KMS-11 (cell line): Measurements from ENCODE around the gene RGSL1.

Source experiments
- H2AFZ ChIP-seq: fragments of 200-600 bp; sonication (generic); 2 replicates; pipeline ENCODE4 v1.6.1; 2016; ENCODE audit warnings: antibody characterized with exemption, mixed run types, low read depth
- H3K27ac ChIP-seq: fragments of 200-600 bp; sonication (generic); 2 replicates; pipeline ENCODE4 v1.6.1; 2016; ENCODE audit warnings: mild to moderate bottlenecking, mixed run types
- H3K27me3 ChIP-seq: fragments of 200-600 bp; sonication (generic); 2 replicates; pipeline ENCODE4 v1.6.1; 2017; ENCODE audit warnings: mild to moderate bottlenecking, low read depth, mixed run types, moderate library complexity; ENCODE audit not compliant: insufficient read depth
- H3K36me3 ChIP-seq: fragments of 200-600 bp; sonication (generic); 2 replicates; pipeline ENCODE4 v1.6.1; 2017; ENCODE audit warnings: mild to moderate bottlenecking, mixed run types; ENCODE audit not compliant: insufficient read depth
- H3K4me1 ChIP-seq: fragments of 200-600 bp; sonication (generic); 2 replicates; pipeline ENCODE4 v1.6.1; 2016; ENCODE audit warnings: mild to moderate bottlenecking, low read depth, mixed run types; ENCODE audit not compliant: poor library complexity, severe bottlenecking
- H3K4me2 ChIP-seq: fragments of 200-600 bp; sonication (generic); 2 replicates; pipeline ENCODE4 v1.7.0; 2016; ENCODE audit warnings: mild to moderate bottlenecking, mixed run types
- H3K4me3 ChIP-seq: fragments of 200-600 bp; sonication (generic); IDR thresholded peaks from 2 replicates; pipeline ENCODE4 v1.6.1; 2017; ENCODE audit warnings: low read depth, low read length, mixed read lengths; ENCODE audit not compliant: insufficient read depth
- H3K79me2 ChIP-seq: fragments of 200-600 bp; sonication (generic); 2 replicates; pipeline ENCODE4 v1.6.1; 2016; ENCODE audit warnings: low read depth, mixed run types; ENCODE audit not compliant: insufficient read depth
- H3K9ac ChIP-seq: fragments of 200-600 bp; sonication (generic); 2 replicates; pipeline ENCODE4 v1.6.1; 2016; ENCODE audit warnings: mild to moderate bottlenecking, mixed run types
- H4K20me1 ChIP-seq: fragments of 200-600 bp; sonication (generic); 2 replicates; pipeline ENCODE4 v1.6.1; 2016; ENCODE audit warnings: mild to moderate bottlenecking, mixed run types; ENCODE audit not compliant: insufficient read depth
- CTCF ChIP-seq: fragments of 200-600 bp; sonication (generic); conservative IDR thresholded peaks from 2 replicates; pipeline ENCODE4 v1.6.1; 2017; ENCODE audit warnings: low read depth, mild to moderate bottlenecking, antibody characterized with exemption, low read length, moderate library complexity, mixed read lengths

The RGSL1 gene

GRCh38 chr1:182570611-182570970 lies 120.6 kb downstream of the RGSL1 start:
- Histone ChIP-seq H3K4me1 (no peaks in the 10 kb centered on the region), H3K36me3 (no peaks in the 10 kb centered on the region), H3K4me3 (no peak overlapping the region), H4K20me1 (no peaks in the 10 kb centered on the region), H3K4me2 (no peak overlapping the region), H2AFZ (no peak overlapping the region), H3K79me2 (no peaks in the 10 kb centered on the region), H3K9ac (no peak overlapping the region), H3K27me3 (no peaks in the 10 kb centered on the region), H3K27ac (no peak overlapping the region)
- no peak for TF ChIP-seq CTCF

GRCh38 chr1:182574156-182574555 lies 124.2 kb downstream of the RGSL1 start:
- no peak for TF ChIP-seq CTCF

GRCh38 chr1:182575540-182576149 lies 125.7 kb downstream of the RGSL1 start:
- H3K4me3 ChIP-seq, result no peak overlapping the region
- no peak overlapping the region for H3K4me2 ChIP-seq

More at GRCh38 chr1:182574156-182574555, 124.2 kb downstream of the RGSL1 start:
- Histone ChIP-seq H3K4me3 (no peak overlapping the region), H4K20me1 (no peaks in the 10 kb centered on the region), H3K4me1 (no peaks in the 10 kb centered on the region), H3K27ac (no peak overlapping the region), H3K79me2 (no peaks in the 10 kb centered on the region), H3K27me3 (no peaks in the 10 kb centered on the region), H3K4me2 (no peak overlapping the region), H3K36me3 (0 out of 2 replicates have a peak, but pooled peaks cover under 1% of the 10 kb centered on the region), H2AFZ (no peak overlapping the region), H3K9ac (no peak overlapping the region)

GRCh38 chr1:182580736-182581135 lies 130.8 kb downstream of the RGSL1 start:
- no peaks in the 10 kb centered on the region for H4K20me1 ChIP-seq
- H3K4me3 ChIP-seq, result no peak overlapping the region
- 0 out of 2 replicates have a peak, but pooled peaks cover 3% of the 10 kb centered on the region for H3K36me3 ChIP-seq
- no peak overlapping the region for H3K4me2 ChIP-seq
- H3K9ac ChIP-seq, result no peak overlapping the region
- no peaks in the 10 kb centered on the region for H3K4me1 ChIP-seq
- no peaks in the 10 kb centered on the region for H3K27me3 ChIP-seq
- no peak overlapping the region for H2AFZ ChIP-seq
- no peaks in the 10 kb centered on the region for H3K79me2 ChIP-seq
- TF ChIP-seq CTCF, result no peak
- H3K27ac ChIP-seq, result no peak overlapping the region

More at GRCh38 chr1:182575540-182576149, 125.7 kb downstream of the RGSL1 start:
- Histone ChIP-seq H3K4me1 (no peaks in the 10 kb centered on the region), H2AFZ (no peak overlapping the region), H3K79me2 (no peaks in the 10 kb centered on the region), H3K27ac (no peak overlapping the region), H3K36me3 (0 out of 2 replicates have a peak, but pooled peaks cover 3% of the 10 kb centered on the region), H3K27me3 (no peaks in the 10 kb centered on the region), H4K20me1 (no peaks in the 10 kb centered on the region), H3K9ac (no peak overlapping the region)
- TF ChIP-seq CTCF, result no peak
